Measurements from ENCODE around the gene MMP24OS.
A peak's percentile ranks its signal among the peaks of the same experiment; 100 is the strongest.

DNA sequence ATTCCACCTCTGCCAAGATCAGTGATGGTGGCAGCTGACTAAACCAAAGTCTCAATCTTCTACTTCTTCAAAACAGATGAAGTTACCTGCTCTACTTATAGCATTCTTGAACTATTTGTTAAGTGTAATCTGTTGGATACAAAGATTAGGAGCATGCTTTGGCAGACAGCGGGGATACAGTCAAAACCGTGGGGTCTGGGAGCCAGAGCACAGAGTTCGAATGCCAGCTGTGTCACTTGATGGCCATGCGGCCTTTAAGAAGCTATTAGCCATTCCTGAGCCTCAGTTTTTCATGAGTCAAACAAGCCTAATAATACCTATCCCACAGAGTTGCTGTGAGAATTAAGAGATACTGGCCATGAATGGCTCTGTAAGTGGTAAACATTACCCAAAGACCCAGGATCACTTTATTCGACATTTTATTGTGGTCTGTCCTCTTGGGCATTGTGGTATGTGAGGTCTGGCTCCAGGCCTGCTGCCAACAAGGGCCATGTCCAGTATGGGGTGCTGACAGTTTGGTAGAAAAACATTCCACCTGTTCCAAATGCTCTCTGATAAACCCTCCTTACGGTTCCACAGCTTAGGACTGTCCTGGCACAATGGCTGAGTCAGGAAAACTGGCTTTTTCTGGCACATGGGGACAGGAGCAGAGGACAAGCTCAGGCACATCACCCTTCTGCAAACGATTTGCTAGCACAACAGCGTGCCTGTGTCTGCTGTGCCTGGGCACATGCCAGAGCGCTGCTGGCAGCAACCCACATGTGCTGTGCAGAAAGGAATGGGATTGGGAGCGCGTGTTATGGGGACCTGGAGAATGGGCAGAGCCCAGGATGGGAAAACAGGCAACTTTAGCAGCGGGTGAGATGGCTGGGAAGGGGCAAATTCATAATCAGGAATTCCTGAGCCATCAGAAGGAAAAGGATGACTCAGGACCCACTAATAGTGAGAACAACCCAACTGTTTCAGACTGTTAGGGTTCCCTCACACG is 30.0 kb upstream of the MMP24OS start:
- no peak; the same call in 1 of the 2 replicates for TF ChIP-seq POLR2A (IDR thresholded peaks at IDR 0.05; ENCODE audit: low read depth, low read length)
- TF ChIP-seq, protein P1, sequence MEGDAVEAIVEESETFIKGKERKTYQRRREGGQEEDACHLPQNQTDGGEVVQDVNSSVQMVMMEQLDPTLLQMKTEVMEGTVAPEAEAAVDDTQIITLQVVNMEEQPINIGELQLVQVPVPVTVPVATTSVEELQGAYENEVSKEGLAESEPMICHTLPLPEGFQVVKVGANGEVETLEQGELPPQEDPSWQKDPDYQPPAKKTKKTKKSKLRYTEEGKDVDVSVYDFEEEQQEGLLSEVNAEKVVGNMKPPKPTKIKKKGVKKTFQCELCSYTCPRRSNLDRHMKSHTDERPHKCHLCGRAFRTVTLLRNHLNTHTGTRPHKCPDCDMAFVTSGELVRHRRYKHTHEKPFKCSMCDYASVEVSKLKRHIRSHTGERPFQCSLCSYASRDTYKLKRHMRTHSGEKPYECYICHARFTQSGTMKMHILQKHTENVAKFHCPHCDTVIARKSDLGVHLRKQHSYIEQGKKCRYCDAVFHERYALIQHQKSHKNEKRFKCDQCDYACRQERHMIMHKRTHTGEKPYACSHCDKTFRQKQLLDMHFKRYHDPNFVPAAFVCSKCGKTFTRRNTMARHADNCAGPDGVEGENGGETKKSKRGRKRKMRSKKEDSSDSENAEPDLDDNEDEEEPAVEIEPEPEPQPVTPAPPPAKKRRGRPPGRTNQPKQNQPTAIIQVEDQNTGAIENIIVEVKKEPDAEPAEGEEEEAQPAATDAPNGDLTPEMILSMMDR (conservative IDR thresholded peaks at IDR 0.05; ENCODE audit: low read depth, low read length) = no peak
- TF ChIP-seq MAZ (IDR thresholded peaks at IDR 0.05; ENCODE audit: borderline replicate concordance, low read depth, low read length) = no peak
- no peak for TF ChIP-seq RAD21 (IDR thresholded peaks at IDR 0.05; ENCODE audit: low read length)
- TF ChIP-seq RFX5 (IDR thresholded peaks at IDR 0.05; ENCODE audit: low read depth, low read length) = no peak
- TF ChIP-seq, protein P2, sequence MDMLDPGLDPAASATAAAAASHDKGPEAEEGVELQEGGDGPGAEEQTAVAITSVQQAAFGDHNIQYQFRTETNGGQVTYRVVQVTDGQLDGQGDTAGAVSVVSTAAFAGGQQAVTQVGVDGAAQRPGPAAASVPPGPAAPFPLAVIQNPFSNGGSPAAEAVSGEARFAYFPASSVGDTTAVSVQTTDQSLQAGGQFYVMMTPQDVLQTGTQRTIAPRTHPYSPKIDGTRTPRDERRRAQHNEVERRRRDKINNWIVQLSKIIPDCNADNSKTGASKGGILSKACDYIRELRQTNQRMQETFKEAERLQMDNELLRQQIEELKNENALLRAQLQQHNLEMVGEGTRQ (IDR thresholded peaks at IDR 0.05; ENCODE audit: low read depth, low read length) = peak; percentile 10; the same call in 1 of the 2 replicates
- TF ChIP-seq NFE2L2 (IDR thresholded peaks at IDR 0.05; ENCODE audit: low read depth, low read length) = peak; percentile 26; the same call in 1 of the 2 replicates
- no peak for TF ChIP-seq SMC3 (IDR thresholded peaks at IDR 0.05; ENCODE audit: low read depth, low read length)
